WTC11 (cell line): ENCODE results near the gene ISCU.

Experiments
- ARID4B ChIP-seq: sonication (generic); formaldehyde crosslinking; IDR thresholded peaks from 2 replicates; pipeline ENCODE4 v1.8.0; 2023; ENCODE audit warnings: missing genetic modification reagents, mild to moderate bottlenecking, borderline replicate concordance
- ATF3 ChIP-seq: sonication (generic); formaldehyde crosslinking; conservative IDR thresholded peaks from 2 replicates; pipeline ENCODE4 v1.8.1; 2022; ENCODE audit warnings: mild to moderate bottlenecking, missing genetic modification reagents
- CTCF ChIP-seq: fragments of 200-600 bp; IDR thresholded peaks from 2 replicates; pipeline ENCODE4 v1.8.0; 2022; ENCODE audit warnings: antibody characterized with exemption
- ELF4 ChIP-seq: sonication (generic); formaldehyde crosslinking; IDR thresholded peaks from 2 replicates; pipeline ENCODE4 v1.8.1; 2022; ENCODE audit warnings: low read depth, mild to moderate bottlenecking, moderate library complexity, missing genetic modification reagents
- MAX ChIP-seq: sonication (generic); formaldehyde crosslinking; IDR thresholded peaks from 2 replicates; pipeline ENCODE4 v1.8.0; 2022; ENCODE audit warnings: mild to moderate bottlenecking, missing genetic modification reagents
- RELA ChIP-seq: sonication (generic); formaldehyde crosslinking; IDR thresholded peaks from 2 replicates; pipeline ENCODE4 v1.8.1; 2022; ENCODE audit warnings: missing genetic modification reagents, mild to moderate bottlenecking, borderline replicate concordance
- TP53 ChIP-seq: sonication (generic); formaldehyde crosslinking; IDR thresholded peaks from 2 replicates; pipeline ENCODE4 v1.8.1; 2023; ENCODE audit warnings: mild to moderate bottlenecking, missing genetic modification reagents
- USF2 ChIP-seq: sonication (generic); formaldehyde crosslinking; IDR thresholded peaks from 2 replicates; pipeline ENCODE4 v1.8.1; 2023; ENCODE audit warnings: mild to moderate bottlenecking, missing genetic modification reagents, moderate library complexity
- ZNF232 ChIP-seq: sonication (generic); formaldehyde crosslinking; IDR thresholded peaks from 2 replicates; pipeline ENCODE4 v1.8.0; 2022; ENCODE audit warnings: mild to moderate bottlenecking, missing genetic modification reagents
- ZNF416 ChIP-seq: fragments of 250-450 bp; sonication (Bioruptor Pico); IDR thresholded peaks from 2 replicates; pipeline ENCODE4 v1.9.0; 2021; ENCODE audit warnings: mild to moderate bottlenecking, inconsistent platforms
- ZSCAN18 ChIP-seq: fragments of 250-450 bp; sonication (Bioruptor Pico); IDR thresholded peaks from 2 replicates; pipeline ENCODE4 v2.1.2; 2022; ENCODE audit warnings: mild to moderate bottlenecking, moderate library complexity

GRCh38 chr12:108531929-108532848 is 30.2 kb upstream of the ISCU start:
- no peak for TF ChIP-seq TP53
- TF ChIP-seq CTCF, result no peak
- no peak for TF ChIP-seq USF2 (CRISPR knock-in tag)
- no peak for TF ChIP-seq ARID4B (CRISPR knock-in tag)
- TF ChIP-seq ATF3 (CRISPR knock-in tag), result no peak
- TF ChIP-seq MAX (CRISPR knock-in tag), result no peak
- TF ChIP-seq RELA (CRISPR knock-in tag), result no peak
- TF ChIP-seq ZSCAN18 (CRISPR knock-in tag), result no peak
- TF ChIP-seq ZNF416 (CRISPR knock-in tag), result no peak
- TF ChIP-seq ZNF232, result no peak
- TF ChIP-seq ELF4 (CRISPR knock-in tag), result no peak
